Astrocyte (in vitro differentiated cells and primary cell): ENCODE results near the gene ZNF784. TPM values are rescaled to one million over a fixed set of nuclear protein-coding genes. Genes with fewer than 3 reads are reported as not detected.
A peak's percentile ranks its signal among the peaks of the same experiment; 100 is the strongest.

Experiments used
- DNase-seq: peaks from one replicate; pipeline ENCODE4 v3.0.0-alpha.2; 2010; ENCODE audit warnings: low read depth
- FAIRE-seq: peaks from 2 replicates; lab custom pipeline; 2011; peaks lifted over from hg19 to GRCh38; lab: Jason Lieb, UNC
- H2AFZ ChIP-seq: 2 replicates; pipeline ENCODE4 v1.6.0; 2012; ENCODE audit warnings: low read depth, low read length, inconsistent platforms
- H3K27ac ChIP-seq: 2 replicates; pipeline ENCODE4 v1.5.1; 2011; ENCODE audit warnings: low read depth, low read length, inconsistent platforms
- H3K27me3 ChIP-seq: 2 replicates; pipeline ENCODE4 v1.6.0; 2011; ENCODE audit warnings: low read length, inconsistent platforms; ENCODE audit not compliant: insufficient read depth
- H3K36me3 ChIP-seq: 2 replicates; pipeline ENCODE4 v1.5.1; 2011; ENCODE audit warnings: low read length, inconsistent platforms; ENCODE audit not compliant: insufficient read depth
- H3K4me1 ChIP-seq: 2 replicates; pipeline ENCODE4 v1.5.1; 2011; ENCODE audit warnings: low read length, inconsistent platforms; ENCODE audit not compliant: insufficient read depth
- H3K4me2 ChIP-seq: 2 replicates; pipeline ENCODE4 v1.6.0; 2012; ENCODE audit warnings: low read length, inconsistent platforms
- H3K4me3 ChIP-seq: 2 replicates; pipeline ENCODE4 v1.5.1; 2011; ENCODE audit warnings: low read depth, mild to moderate bottlenecking, low read length, inconsistent platforms; ENCODE audit not compliant: insufficient read depth
- H3K79me2 ChIP-seq: 2 replicates; pipeline ENCODE4 v1.6.0; 2012; ENCODE audit warnings: mild to moderate bottlenecking, low read length, inconsistent platforms; ENCODE audit not compliant: insufficient read depth
- H3K9ac ChIP-seq: 2 replicates; pipeline ENCODE4 v1.6.0; 2012; ENCODE audit warnings: mild to moderate bottlenecking, low read length, inconsistent platforms
- H3K9me3 ChIP-seq: 2 replicates; pipeline ENCODE4 v1.5.1; 2012; ENCODE audit warnings: low read depth, mild to moderate bottlenecking, low read length, inconsistent platforms; ENCODE audit not compliant: insufficient read depth
- H4K20me1 ChIP-seq: 2 replicates; pipeline ENCODE4 v1.6.0; 2012; ENCODE audit warnings: low read length, inconsistent platforms; ENCODE audit not compliant: insufficient read depth
- H3K27ac Mint-ChIP-seq: one replicate; pipeline ENCODE4 v1.8.0; 2021; ENCODE audit warnings: mild to moderate bottlenecking, mixed read lengths; ENCODE audit not compliant: unreplicated experiment
- H3K27me3 Mint-ChIP-seq: one replicate; pipeline ENCODE4 v1.8.0; 2021; ENCODE audit warnings: low read depth, mixed read lengths; ENCODE audit not compliant: unreplicated experiment
- H3K36me3 Mint-ChIP-seq: one replicate; pipeline ENCODE4 v1.8.0; 2021; ENCODE audit warnings: low read depth, mixed read lengths; ENCODE audit not compliant: unreplicated experiment
- H3K4me1 Mint-ChIP-seq: one replicate; pipeline ENCODE4 v1.8.0; 2021; ENCODE audit warnings: low read depth, mixed read lengths; ENCODE audit not compliant: unreplicated experiment
- H3K4me3 Mint-ChIP-seq: one replicate; pipeline ENCODE4 v1.8.0; 2021; ENCODE audit warnings: mild to moderate bottlenecking, moderate library complexity, mixed read lengths; ENCODE audit not compliant: unreplicated experiment
- H3K9me3 Mint-ChIP-seq: one replicate; pipeline ENCODE4 v1.8.0; 2021; ENCODE audit warnings: mild to moderate bottlenecking, mixed read lengths; ENCODE audit not compliant: unreplicated experiment
- EZH2 ChIP-seq: IDR thresholded peaks from 2 replicates; pipeline ENCODE4 v1.6.1; 2012; ENCODE audit warnings: mild to moderate bottlenecking, low read length, inconsistent platforms; ENCODE audit not compliant: insufficient read depth
- total RNA-seq: library from RNA; stranded (reverse); gene quantifications from 2 replicates; pipeline ENCODE4 v1.2.1, GENCODE V29; 2021
- TF ChIP-seq, protein P1 (sequence below): IDR thresholded peaks from 2 replicates; pipeline ENCODE4 v1.5.1; 2011; ENCODE audit warnings: low read depth, mild to moderate bottlenecking, inconsistent platforms, low read length, moderate library complexity; ENCODE audit not compliant: insufficient read depth

Gene ZNF784
- total RNA-seq, 1 donor from 2014 or later, result 5.3 TPM

DNA sequence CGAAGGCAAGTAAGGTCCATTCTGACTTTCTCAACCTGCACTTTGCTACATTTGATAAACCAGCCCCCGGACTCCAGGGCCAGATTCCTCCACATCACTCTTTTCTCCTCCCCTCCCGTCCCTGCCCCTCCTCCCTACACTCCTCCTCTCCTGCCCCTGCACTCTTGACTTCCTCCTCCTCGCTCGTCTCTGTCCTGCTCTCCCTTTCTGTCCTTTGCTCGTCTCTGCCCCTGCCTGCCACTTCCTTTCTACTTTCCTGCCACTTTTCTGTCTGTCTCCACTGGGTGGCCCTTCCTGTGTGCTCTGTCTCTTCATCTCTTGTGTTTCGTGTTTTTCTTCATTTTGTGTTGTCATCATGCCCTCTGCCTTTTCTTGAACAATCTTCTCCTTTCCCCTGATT, 37.5 kb upstream of the ZNF784 start:
- H3K79me2 ChIP-seq, result peaks cover 93% of the 10 kb centered on the region
- no peak overlapping the region for H3K27ac Mint-ChIP-seq
- no peak for TF ChIP-seq EZH2
- TF ChIP-seq, protein P1, sequence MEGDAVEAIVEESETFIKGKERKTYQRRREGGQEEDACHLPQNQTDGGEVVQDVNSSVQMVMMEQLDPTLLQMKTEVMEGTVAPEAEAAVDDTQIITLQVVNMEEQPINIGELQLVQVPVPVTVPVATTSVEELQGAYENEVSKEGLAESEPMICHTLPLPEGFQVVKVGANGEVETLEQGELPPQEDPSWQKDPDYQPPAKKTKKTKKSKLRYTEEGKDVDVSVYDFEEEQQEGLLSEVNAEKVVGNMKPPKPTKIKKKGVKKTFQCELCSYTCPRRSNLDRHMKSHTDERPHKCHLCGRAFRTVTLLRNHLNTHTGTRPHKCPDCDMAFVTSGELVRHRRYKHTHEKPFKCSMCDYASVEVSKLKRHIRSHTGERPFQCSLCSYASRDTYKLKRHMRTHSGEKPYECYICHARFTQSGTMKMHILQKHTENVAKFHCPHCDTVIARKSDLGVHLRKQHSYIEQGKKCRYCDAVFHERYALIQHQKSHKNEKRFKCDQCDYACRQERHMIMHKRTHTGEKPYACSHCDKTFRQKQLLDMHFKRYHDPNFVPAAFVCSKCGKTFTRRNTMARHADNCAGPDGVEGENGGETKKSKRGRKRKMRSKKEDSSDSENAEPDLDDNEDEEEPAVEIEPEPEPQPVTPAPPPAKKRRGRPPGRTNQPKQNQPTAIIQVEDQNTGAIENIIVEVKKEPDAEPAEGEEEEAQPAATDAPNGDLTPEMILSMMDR, result no peak
- H3K9ac ChIP-seq, result no peak overlapping the region
- H3K36me3 Mint-ChIP-seq, result peaks cover 16% of the 10 kb centered on the region
- DNase-seq, result no peak
- peaks cover 25% of the 10 kb centered on the region for H3K4me1 Mint-ChIP-seq
- H3K9me3 ChIP-seq, result no peaks in the 10 kb centered on the region
- H3K27me3 ChIP-seq, result no peaks in the 10 kb centered on the region
- no peak overlapping the region for H3K4me3 ChIP-seq
- peaks cover 97% of the 10 kb centered on the region for H4K20me1 ChIP-seq
- no peak overlapping the region for H2AFZ ChIP-seq
- no peak for FAIRE-seq
- H3K4me2 ChIP-seq, result no peak overlapping the region
- peaks cover 29% of the 10 kb centered on the region for H3K36me3 ChIP-seq
- H3K27me3 Mint-ChIP-seq, result no peaks in the 10 kb centered on the region
- H3K27ac ChIP-seq, result no peak overlapping the region
- H3K9me3 Mint-ChIP-seq, result no peaks in the 10 kb centered on the region
- no peak overlapping the region for H3K4me3 Mint-ChIP-seq
- H3K4me1 ChIP-seq, result peaks cover 15% of the 10 kb centered on the region

DNA sequence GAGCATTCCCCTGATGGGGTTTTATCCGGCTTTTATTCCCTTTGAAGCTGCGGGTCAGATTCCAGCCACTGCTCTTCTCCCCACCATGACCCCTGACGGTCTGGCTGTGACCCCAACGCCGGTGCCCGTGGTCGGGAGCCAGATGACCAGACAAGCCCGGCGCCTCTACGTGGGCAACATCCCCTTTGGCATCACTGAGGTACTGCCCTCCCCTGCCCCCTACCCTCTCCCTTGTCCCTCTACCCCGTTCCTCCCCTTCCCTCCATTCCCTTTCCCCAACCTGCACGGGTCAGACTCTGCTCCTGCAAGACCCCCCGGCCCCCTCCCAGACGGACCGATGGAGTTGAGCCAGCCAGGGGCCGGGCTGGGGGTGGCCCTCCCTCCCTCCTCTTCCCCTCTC, 36.6 kb upstream of the ZNF784 start:
- Histone ChIP-seq H3K9ac (no peak overlapping the region), H3K27me3 (no peaks in the 10 kb centered on the region), H3K4me3 (no peak overlapping the region), H4K20me1 (peaks cover 97% of the 10 kb centered on the region), H3K36me3 (peaks cover 24% of the 10 kb centered on the region), H3K79me2 (peaks cover 93% of the 10 kb centered on the region), H3K27ac (no peak overlapping the region), H3K4me1 (peaks cover 22% of the 10 kb centered on the region), H3K9me3 (no peaks in the 10 kb centered on the region), H2AFZ (no peak overlapping the region), H3K4me2 (no peak overlapping the region)
- DNase-seq, result no peak
- H3K4me3 Mint-ChIP-seq, result no peak overlapping the region
- H3K27ac Mint-ChIP-seq, result no peak overlapping the region
- no peaks in the 10 kb centered on the region for H3K27me3 Mint-ChIP-seq
- H3K9me3 Mint-ChIP-seq, result no peaks in the 10 kb centered on the region
- TF ChIP-seq EZH2, result no peak
- TF ChIP-seq, protein P1, result no peak
- no peak for FAIRE-seq
- H3K36me3 Mint-ChIP-seq, result peaks cover 16% of the 10 kb centered on the region
- peaks cover 28% of the 10 kb centered on the region for H3K4me1 Mint-ChIP-seq

DNA sequence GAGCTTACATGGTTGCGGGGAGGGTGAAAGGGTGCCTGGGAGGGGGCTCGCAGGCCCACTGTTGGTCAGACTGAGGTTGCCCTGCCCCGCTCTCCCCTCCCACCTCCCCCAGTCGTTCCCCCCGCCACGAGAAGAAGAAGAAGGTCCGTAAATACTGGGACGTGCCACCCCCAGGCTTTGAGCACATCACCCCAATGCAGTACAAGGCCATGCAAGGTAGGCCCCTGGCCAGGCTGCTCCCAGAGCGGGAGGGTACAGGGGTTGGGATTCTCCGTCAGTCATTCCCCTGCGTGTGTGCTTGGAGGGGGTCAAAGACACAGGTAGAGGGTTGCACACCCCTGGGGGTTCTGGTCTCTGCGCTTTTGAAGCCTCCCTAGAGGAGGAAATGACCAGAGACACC, 36.0 kb upstream of the ZNF784 start:
- H3K9me3 ChIP-seq, result no peaks in the 10 kb centered on the region
- peaks cover 96% of the 10 kb centered on the region for H3K79me2 ChIP-seq
- no peaks in the 10 kb centered on the region for H3K27me3 Mint-ChIP-seq
- peaks cover 21% of the 10 kb centered on the region for H3K36me3 ChIP-seq
- no peak overlapping the region for H2AFZ ChIP-seq
- no peak overlapping the region for H3K4me3 Mint-ChIP-seq
- DNase-seq (no peak), FAIRE-seq (no peak)
- peaks cover 28% of the 10 kb centered on the region for H3K4me1 Mint-ChIP-seq
- H3K4me1 ChIP-seq, result peaks cover 26% of the 10 kb centered on the region
- H3K9me3 Mint-ChIP-seq, result no peaks in the 10 kb centered on the region
- peak overlapping the region; percentile 26 for H3K27ac Mint-ChIP-seq
- peaks cover 97% of the 10 kb centered on the region for H4K20me1 ChIP-seq
- H3K4me3 ChIP-seq, result no peak overlapping the region
- H3K4me2 ChIP-seq, result no peak overlapping the region
- H3K36me3 Mint-ChIP-seq, result peaks cover 19% of the 10 kb centered on the region
- no peak overlapping the region for H3K9ac ChIP-seq
- no peak overlapping the region for H3K27ac ChIP-seq
- TF ChIP-seq EZH2, result no peak
- TF ChIP-seq, protein P1, result no peak
- H3K27me3 ChIP-seq, result no peaks in the 10 kb centered on the region
